ENCODE results near the gene MED12L.
"Not testable (repeated sequence)": the region's sequence is repeated elsewhere in the genome, so short reads cannot be mapped to it uniquely, and the experiment has no call there.

The MED12L gene

DNA sequence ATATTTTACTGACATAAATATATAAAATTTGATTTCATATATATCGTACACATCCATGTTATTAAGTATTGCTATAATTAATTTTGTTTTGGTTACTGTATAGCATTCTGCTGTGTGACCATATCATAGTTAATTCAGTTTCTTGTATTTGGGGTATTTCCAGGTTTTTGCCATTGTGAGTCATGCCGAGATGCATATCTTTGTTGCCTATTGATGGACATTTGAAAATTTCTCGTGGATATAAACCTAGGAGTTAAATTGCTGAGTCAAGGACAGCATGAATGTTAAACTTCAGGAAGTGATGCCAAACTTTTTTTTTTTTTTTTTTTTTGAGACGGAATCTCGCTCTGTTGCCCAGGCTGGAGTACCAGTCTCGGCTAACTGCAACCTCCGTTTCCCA lies 151.3 kb downstream of the MED12L start:
- DNase-seq (no peak), ATAC-seq (no peak)

- not testable (repeated sequence) for ATAC-seq
Observed at GRCh38 chr3:151242006-151242405, 156.5 kb downstream of the MED12L start.

DNA sequence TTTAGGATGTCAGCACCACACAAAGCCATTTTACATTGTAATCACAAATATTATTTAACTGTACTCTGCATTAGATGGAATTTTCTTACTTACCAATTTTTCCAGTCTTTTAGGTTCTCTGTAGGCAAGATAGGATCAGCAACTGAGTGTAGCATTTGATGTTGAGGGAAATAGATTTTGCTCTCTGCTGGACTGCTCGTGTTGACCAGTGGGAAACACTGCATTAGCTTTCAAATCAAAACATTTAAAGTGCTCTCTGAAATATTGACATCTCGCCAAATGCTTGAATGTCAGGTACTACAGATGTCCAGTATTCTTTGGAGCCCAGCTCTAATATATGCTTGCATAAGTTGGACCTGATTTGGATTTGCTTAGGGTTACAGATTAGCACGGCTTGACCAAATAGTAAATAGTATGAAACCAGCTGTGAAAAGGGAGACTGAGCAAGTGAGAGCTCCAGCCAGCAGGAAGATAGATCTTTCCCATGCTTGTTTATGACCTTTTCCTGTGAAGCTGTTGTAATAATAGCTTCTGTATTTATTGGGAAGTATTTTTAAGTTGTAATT lies 163.4 kb downstream of the MED12L start:
- ATAC-seq (no peak), DNase-seq (no peak)

More at GRCh38 chr3:151242006-151242405, 156.5 kb downstream of the MED12L start:
- DNase-seq: not testable (repeated sequence)

DNA sequence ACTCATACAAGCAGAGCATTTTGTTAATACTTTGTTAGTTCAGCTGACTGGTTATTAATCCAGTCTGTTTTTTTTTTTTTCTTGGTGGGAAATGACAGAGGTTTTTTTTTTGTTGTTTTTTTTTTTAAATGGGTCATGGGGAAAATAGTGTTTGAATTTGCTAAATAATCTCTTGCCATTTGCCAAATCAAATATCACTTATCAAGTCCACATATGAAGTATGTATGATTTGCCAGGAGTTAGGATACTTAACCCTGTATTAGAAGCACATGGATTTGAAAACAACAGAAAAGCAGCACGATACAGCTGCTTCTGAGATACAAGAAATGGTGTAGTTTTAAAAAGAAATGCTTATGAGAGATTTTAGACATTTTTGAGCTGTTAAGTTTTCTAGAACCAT lies 171.3 kb downstream of the MED12L start:
- ATAC-seq: no peak
- no peak for DNase-seq

- no peak for DNase-seq
- no peak for ATAC-seq
Observed at GRCh38 chr3:151259664-151260063, 174.2 kb downstream of the MED12L start.

DNA sequence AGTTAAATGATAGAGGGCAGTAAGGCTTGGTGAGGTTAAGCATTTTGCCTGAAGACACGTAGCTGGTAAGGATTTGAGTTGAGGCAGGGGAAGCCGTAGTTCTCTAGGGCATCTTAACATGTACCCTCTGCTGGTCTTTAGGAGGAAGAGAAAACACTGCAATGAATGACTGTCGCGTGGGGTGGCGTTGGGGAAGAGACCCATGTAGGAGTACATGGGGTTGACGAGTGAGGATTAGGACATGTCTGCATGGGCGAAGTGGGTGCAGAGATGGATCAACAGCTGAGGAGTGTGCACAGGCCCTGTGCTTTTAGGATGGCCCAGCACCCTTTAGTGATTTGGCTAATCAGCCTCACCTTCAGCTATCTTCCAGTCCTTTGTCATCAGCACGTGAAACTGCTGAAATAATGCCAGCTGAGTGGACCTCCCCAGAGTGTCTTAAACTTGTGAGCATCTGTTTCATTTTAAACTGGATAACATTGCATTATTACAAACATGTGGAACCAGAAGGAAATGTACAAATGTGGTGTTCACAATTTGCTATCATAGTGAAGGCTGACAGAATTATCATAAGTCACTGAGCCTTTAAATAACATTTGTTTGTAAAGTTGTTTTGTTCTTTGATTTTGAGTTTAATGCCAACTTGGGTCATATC lies 177.5 kb downstream of the MED12L start:
- no peak for ATAC-seq
- DNase-seq: no peak

- DNase-seq (no peak), ATAC-seq (no peak)
Observed at GRCh38 chr3:151264605-151265004, 179.1 kb downstream of the MED12L start.

DNA sequence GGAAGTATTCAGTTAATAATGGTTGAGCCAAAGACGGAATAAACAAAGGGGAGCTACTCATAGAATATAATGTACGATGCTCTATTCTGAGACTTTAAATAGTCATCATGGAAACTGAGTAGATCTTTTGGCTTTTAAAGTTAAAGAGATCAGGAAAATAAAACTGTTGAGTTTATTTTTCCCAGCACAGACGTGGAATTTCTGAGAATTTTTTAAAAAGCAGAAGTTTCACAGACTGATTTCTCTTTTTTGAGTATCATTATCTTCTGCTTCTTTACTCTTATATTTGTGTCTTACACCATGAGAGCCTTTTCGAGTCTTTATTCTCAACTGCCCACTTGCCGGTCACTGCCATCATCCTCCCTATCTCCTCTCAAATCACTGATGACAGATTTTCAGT lies 179.7 kb downstream of the MED12L start:
- no peak for DNase-seq
- ATAC-seq: no peak

GRCh38 chr3:151265866-151266265 lies 180.4 kb downstream of the MED12L start:
- ATAC-seq: no peak

DNA sequence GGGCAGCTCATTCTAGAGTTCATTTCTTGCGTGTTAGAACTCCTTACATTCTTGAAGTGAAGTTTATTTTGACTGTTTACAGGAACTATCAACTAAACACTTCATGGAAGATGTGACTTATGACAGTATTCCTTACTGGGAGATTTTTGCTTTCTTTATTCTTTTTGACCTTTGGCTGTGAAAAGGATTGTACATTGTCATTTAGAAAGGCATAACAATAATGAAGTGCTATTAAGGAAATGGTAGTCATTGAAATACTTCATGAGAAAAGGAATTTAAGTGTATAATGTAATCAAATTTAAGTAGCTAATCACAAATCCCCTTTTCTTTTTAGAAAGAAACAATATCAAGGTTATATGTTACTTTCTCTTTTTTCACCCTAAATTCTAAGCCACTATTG lies 181.6 kb downstream of the MED12L start:
- ATAC-seq: no peak

More at GRCh38 chr3:151265866-151266265, 180.4 kb downstream of the MED12L start:
- no peak for DNase-seq

GRCh38 chr3:151268267-151269235 lies 183.1 kb downstream of the MED12L start:
- ATAC-seq: peak; percentile 90

More for the DNA sequence above, 181.6 kb downstream of the MED12L start:
- DNase-seq: no peak

DNA sequence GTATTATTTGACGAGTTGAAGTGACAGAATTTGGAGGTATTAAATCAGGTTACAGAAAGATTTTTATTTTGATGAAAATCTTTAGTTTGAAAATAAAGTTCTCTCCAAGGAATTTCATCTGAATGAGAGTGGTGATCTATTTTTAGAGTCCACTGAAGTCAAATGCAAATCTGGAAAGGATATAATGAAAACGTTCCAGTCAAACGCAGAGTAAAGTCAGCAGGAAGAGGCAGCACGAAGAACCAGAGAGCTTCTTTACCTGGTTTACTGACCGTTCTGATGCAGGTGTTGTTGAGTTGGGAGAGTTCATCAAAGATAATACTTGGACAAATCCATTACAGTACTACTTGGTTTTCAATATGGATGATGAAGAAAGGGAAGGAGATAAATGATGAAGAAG lies 184.2 kb downstream of the MED12L start:
- ATAC-seq (no peak), DNase-seq (no peak)

More at GRCh38 chr3:151268267-151269235, 183.1 kb downstream of the MED12L start:
- DNase-seq: peak; percentile 57

- ATAC-seq: no peak
- DNase-seq: no peak
Observed at GRCh38 chr3:151275091-151275490, 189.6 kb downstream of the MED12L start.

- DNase-seq (no peak), ATAC-seq (no peak)
Observed at GRCh38 chr3:151276038-151276686, 190.7 kb downstream of the MED12L start.

- no peak for DNase-seq
- ATAC-seq: peak; percentile 45
Observed at GRCh38 chr3:151276687-151277042, 191.2 kb downstream of the MED12L start.

DNA sequence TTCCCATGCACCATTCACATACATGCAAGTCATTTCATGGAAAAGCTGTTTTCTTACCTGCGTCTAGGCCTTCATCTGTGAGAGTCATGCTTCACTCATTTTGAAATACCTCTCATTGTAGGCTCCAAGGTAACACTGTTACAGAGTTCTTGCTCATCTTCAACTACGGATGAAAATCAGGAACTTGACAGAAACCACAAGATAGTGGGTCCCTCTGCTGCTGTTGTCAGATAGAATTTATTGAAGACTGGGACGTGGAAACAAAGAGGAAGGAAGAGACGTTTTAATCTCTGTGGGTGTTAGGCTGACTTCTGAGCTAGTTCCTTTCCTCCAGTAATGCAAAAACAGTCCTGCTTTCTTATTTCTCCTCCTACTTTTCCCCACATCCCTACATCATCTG lies 192.8 kb downstream of the MED12L start, which contains the start of gene P2RY14:
P2RY14 (minus strand) TSS at position 313 of the 400 bp plus-strand sequence. CDS start 64,226 bp downstream, outside the sequence.
- ATAC-seq: peak; percentile 41
- DNase-seq: no peak

DNA sequence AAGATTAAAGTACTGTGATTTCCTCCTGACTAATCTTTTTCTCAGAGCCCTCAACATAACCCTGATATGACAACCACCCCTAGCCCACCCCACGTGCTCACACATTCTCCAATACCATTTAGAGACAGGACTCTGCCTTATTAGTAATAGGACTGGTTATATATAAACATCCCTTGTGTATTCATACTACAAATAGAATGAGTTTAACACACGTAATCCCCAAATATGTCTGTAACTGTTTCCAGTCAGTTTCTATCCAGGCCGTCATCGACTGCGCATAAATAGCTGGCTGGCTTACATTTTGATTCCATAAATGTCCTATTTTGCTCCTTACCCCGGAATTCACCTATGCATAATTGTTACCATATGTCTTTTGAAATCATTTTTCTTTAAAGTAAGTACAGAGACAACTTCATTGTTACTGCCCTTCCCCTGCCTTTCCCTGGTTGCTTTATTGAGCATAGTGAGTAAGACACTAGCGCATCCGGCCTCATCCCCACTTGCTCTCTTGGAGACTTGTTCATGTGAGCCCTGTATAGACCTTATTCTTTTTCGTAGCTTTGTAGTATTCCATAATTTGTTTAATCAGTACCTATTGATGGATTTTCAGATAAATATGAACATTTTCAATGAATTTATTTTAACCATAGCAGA lies 196.3 kb downstream of the MED12L start:
- ATAC-seq: no peak
- no peak for DNase-seq

- ATAC-seq (peak; percentile 38), DNase-seq (no peak)
Observed at GRCh38 chr3:151282921-151283320, 197.5 kb downstream of the MED12L start.

DNA sequence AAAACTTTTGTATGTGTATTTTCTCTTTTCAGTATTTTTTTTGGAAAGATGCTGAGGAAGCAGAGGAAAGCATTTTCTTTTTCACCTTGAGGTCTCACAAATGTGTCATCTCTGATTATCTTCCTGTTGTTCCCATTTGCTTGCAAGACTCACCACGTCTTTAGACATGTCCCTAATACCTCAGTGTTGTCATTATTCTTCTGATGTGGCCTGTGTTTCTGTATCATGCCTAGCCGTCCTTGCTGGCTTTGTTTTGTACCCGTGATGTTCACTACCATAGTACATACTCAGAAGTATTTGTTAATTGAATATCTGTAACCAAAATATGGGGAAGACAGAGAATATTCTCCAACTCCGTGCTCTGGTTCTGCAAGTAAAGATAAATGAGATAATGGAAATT lies 197.9 kb downstream of the MED12L start:
- DNase-seq: no peak
- no peak for ATAC-seq

DNA sequence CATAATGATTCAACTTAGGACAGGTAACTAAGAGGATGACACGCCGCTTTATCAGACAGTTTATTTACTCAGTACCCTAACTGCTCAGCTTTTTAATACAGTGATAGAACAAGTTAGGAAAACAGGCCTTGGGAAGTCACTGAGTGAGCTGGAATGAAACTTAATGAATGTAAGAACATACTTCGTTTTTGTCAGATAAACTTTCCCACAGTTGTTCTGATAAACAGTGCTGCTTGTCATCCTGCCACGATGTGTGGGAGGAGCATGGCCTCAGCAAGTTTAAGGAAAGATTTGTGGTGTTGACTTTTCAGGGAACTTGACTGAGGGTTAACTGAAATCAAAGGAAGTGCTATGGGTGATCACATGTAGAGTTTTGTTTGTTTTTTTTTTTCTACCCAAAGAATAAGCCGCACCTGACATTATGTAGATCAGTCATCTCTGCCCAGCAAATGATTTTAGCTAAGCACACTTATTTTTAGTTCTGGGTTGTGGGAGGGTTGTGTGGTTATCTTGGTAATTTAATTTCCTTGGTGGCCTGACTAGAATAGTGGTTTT lies 198.5 kb downstream of the MED12L start:
- DNase-seq (peak; percentile 23), ATAC-seq (peak; percentile 77)

- ATAC-seq: no peak
Observed at GRCh38 chr3:151285940-151286339, 200.5 kb downstream of the MED12L start.

More at GRCh38 chr3:151285940-151286339, 200.5 kb downstream of the MED12L start:
- DNase-seq: no peak
